Fibroblast of lung (primary cell): Measurements from ENCODE around the gene RYR1.

Source experiments
- CTCF ChIP-seq, 2 donors: IDR thresholded peaks in 1 of 2; conservative IDR thresholded peaks in 1 of 2; 1 replicate in 1 of 2; 2 replicates in 1 of 2; pipeline ENCODE4 v1.5.1; 2011 to 2012; ENCODE audit warnings: low read length in 2 of 2, control low read depth in 1 of 2, inconsistent platforms in 1 of 2, low read depth in 1 of 2, mild to moderate bottlenecking in 1 of 2
- EZH2 ChIP-seq: IDR thresholded peaks from 2 replicates; pipeline ENCODE4 v1.5.1; 2012; ENCODE audit warnings: low read length, control low read depth, mild to moderate bottlenecking; ENCODE audit errors: missing control alignments

- TF ChIP-seq CTCF (conservative IDR thresholded peaks at IDR 0.05 in 1 of 2, IDR thresholded peaks at IDR 0.05 in 1 of 2; ENCODE audit: low read depth in 1 of 2, low read length in 2 of 2), result no peak
- no peak for TF ChIP-seq EZH2
These were observed 53.3 kb downstream of the RYR1 start for GRCh38 chr19:38486731-38487336.
